Thyroid gland (tissue), 4 donors: ENCODE results near the gene AIFM1.

Source experiments
- CTCF ChIP-seq, 6 experiments: fragments of 200-600 bp in 3 of 6; fragments of 450-650 bp in 3 of 6; sonication (generic) in 3 of 6; IDR thresholded peaks; one replicate each; pipeline ENCODE4 v1.5.1; 2016 to 2019; ENCODE audit warnings: antibody characterized with exemption in 6 of 6, mild to moderate bottlenecking in 2 of 6, inconsistent platforms in 1 of 6, moderate library complexity in 1 of 6
- POLR2A ChIP-seq, 2 donors: fragments of 450-650 bp; IDR thresholded peaks; one replicate each; pipeline ENCODE4 v1.6.1; 2017; ENCODE audit warnings: antibody characterized with exemption in 2 of 2, mild to moderate bottlenecking in 2 of 2, moderate library complexity in 1 of 2

DNA sequence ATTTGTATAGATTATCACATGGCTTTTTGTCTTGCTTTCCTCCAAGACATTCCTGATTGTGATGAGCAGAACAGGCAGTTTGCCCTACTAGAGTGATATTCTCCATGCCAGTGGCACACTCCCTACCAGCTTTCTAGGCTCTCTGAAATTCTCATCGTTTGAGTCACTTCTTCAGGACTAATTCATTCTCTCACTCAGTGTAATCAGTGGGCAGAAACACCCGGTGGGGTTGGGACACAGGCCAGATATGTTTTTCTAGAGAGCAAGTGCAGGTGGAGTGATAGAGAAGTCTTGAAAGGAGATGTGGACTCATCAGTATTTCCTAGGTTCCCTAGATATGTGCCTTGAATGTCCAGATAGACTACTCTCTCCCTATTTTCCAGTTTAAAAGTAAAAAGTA, 19.2 kb upstream of the AIFM1 start:
- TF ChIP-seq POLR2A (IDR thresholded peaks at IDR 0.05) (no peak), CTCF (IDR thresholded peaks at IDR 0.05) (no peak)
